HG03571 (cell line): Measurements from ENCODE around the gene SLC7A11.
"Not testable (repeated sequence)": the region's sequence is repeated elsewhere in the genome, so short reads cannot be mapped to it uniquely, and the experiment has no call there.

ENCODE experiments used
- ATAC-seq: cut with Tn5 transposase; IDR thresholded peaks from one replicate; pipeline ENCODE4 v1.9.1; 2021; ENCODE audit not compliant: unreplicated experiment

Gene SLC7A11

GRCh38 chr4:138216272-138216867 is 25.8 kb downstream of the SLC7A11 start:
- no peak for ATAC-seq

- ATAC-seq: not testable (repeated sequence)
These were observed 31.6 kb downstream of the SLC7A11 start for GRCh38 chr4:138210576-138210975.

DNA sequence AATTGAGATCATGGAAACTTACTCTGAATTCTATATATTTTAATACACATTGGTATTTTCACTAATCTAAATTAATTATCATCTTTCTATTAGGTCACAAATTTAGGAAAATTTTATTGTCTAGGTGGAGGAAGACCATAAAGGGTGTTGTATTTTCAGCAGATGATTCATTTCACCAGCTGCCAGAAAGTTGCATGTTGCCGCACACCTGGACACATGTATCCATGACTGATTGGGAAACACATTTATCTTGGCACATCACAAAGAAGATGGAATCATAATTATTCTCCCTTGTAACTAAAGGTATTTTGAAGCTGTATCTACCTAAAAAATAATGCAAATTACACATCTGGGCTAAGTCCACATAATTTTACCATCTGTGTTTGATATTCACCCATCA is 33.1 kb downstream of the SLC7A11 start:
- no peak for ATAC-seq

DNA sequence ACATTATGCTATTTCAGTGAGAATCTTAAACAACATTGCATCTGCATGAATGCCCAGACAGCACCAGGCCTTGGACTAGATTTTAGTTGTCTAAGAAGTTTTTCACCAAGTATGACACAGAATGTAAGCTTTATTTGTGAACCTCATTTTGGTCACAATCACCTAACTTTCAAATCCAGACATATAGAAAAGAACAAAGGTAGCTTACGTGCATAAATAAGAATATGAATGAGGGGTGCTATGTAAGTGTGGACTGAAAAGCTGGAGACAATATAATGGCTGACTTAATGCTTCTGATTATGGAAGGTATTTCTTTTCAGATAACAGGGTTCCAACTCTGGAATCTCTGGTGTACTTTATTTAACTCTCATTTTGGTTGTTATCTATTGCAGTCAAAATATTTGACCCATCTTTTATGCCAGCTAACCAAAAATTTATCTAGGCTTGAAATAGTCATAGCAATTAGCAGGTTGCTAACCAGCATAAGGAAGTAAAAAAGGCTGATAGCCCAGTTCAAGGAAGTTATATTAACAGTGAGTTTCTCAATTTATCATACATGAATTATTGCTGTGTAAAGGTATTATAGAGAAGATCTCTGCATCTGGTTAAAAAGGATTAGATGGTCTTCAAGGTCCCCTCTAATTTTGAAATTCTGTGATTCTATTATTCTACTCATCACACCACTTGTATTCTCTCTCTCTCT is 36.5 kb downstream of the SLC7A11 start:
- ATAC-seq: no peak

DNA sequence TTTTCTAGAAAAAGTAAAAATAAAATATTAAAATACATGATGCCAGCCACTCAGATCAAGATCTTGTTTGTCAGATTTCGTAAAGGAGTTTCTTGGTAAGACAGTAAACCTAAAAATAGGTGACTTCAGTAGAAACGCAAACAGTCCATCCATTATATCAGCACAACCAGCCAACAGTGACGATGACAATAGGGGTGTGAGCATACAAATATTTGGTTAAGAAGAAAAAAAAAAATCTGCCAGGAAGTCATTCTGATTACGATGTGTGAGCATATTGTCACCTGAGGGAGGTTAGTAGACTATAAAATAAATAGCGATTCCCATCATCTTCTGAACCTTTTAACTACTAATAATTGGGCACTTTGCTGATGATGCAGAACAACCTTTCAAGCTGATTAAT is 37.6 kb downstream of the SLC7A11 start:
- ATAC-seq: no peak

- ATAC-seq: no peak
These were observed 39.5 kb downstream of the SLC7A11 start for GRCh38 chr4:138202686-138203085.

DNA sequence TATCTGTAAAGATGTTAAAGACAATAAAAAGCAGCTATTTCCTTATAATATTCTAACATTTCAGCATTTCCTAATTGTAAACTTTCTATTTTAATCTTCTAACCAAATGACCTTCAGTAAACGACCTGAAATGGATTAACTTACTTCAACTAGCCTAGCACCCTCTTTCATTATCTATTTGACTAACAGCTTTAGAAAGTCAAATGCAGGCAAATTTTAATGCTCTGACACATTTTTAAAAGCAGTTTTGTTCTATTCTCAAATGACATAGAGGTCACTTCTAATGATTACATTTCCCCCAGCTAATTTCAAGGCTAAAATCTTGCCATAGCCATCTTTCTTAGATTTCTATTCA is 41.9 kb downstream of the SLC7A11 start:
- ATAC-seq: no peak

- no peak for ATAC-seq
These were observed 42.4 kb downstream of the SLC7A11 start for GRCh38 chr4:138199568-138200235.

DNA sequence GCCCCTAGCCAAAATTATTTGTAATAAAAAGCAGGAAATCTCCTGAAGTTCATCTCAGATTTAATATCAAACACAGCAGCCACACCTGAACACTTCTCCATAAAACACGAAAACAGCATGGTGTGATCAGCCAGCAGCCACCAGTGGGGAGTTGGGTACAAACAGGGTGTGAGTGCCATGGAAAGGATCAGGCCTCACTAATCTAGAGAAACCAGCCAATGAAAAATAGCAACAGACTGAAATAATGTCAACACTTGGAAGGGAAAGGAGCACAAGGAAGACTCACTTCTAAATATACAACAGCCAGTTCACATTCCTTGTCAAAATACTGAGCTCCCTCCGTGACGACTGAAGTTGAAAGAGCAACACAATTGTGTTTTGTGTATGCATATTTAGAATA is 46.0 kb downstream of the SLC7A11 start:
- no peak for ATAC-seq

DNA sequence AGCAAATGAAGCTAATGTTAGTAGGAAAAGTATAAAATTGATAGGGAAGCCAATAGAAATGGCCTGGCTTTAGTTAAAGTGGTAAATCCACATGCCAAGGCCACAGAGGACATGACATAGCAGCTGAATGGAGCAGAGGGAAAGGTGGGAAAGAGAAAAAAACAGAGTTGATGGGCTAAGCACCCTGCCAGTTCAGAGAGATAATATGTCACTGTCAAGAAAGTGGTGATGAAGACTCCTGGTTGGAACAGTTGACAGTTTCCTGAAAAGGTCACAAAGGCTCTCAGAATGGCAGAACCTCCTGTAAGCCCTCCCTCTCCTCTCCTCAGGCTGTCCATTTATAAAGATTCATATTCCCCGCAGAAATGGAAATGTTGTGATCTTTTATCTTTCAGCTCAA is 48.2 kb downstream of the SLC7A11 start:
- no peak for ATAC-seq

GRCh38 chr4:138192113-138192512 is 50.0 kb downstream of the SLC7A11 start:
- ATAC-seq: no peak

DNA sequence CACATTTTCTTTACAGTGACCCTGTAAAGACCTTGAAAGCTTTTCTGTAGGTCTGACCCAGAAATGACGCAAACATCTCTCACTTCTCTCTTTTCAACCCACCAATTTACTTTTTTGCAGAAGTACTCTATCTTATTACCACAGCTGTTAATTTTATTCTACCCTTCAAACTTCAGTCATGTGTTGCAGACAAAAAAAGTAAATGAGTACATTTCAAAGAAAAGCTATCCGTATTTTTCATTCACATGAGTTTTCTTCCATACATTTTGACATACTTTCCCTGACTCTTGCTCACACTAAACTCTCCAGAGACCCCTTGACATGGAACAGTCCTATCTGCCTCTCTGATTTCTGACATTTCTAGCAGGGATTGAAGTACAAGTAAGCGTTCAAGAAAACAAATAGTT is 51.7 kb downstream of the SLC7A11 start:
- ATAC-seq: peak; percentile 98

- no peak for ATAC-seq
These were observed 52.9 kb downstream of the SLC7A11 start for GRCh38 chr4:138189206-138189605.

DNA sequence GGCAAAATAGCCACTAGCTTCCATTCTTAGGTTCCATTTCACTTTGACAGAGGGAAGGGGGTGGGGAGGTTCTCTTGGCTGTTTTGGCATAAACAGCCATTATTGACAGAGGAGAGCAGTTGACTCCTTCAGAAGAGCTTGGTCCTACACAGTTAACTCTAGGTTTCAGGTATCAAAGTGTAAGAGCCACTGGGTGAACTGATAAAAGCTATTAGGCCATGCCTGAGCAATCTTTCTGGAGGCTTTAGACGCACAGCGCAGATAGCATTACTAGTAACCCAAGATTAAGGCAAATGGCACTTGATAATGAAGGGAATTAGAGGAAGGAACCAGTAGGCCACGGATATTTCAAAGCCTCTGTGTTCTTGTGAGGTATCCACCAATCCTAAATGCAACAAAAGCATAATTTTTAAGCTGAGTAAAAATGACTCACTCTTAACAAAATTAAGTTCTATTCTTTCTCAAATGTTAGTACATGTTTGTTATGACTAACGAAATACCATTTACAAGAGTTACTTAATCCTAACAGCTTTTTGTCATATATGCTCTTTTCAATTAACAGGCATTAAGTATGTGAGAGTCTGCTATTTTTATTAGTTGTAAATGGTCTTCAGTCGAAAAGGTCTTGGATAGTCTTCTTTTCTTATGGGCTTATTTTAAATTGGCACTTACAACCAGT is 53.6 kb downstream of the SLC7A11 start:
- ATAC-seq: no peak

DNA sequence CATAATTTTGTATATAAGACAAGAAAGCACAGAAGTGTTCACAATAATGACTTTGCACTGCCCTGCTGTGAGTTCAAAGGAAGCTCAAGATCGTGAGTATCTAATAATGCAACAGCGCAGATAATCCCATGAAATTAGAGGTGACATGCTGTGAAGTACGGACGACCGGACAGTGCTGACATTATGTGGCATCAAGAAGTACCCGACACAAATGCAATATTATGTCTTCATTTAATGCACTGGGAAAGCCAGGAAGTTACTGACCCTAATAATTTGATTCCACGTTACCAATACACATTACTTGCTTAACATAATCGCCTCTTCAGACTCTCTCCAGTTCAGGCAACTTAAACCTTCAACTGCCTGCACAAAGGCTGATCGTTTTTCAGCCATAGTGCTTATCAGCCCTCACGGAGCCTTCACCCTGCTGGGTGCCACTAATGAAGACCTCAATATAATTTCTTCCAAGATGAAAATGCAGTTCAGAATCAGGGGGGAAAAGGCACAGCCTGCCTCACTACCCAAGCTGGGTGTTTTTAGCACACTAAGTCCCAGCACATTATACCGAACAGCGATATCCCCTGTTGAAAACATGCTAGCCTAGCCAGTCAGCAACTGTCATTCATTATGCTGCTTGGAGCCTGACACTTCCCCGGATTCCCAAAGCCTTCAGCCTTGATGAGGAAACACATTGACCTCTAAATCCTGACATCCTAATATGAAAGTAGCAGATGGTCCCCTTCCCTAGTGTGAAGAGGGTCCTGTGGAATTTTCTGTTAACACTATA is 56.1 kb downstream of the SLC7A11 start:
- ATAC-seq: no peak

DNA sequence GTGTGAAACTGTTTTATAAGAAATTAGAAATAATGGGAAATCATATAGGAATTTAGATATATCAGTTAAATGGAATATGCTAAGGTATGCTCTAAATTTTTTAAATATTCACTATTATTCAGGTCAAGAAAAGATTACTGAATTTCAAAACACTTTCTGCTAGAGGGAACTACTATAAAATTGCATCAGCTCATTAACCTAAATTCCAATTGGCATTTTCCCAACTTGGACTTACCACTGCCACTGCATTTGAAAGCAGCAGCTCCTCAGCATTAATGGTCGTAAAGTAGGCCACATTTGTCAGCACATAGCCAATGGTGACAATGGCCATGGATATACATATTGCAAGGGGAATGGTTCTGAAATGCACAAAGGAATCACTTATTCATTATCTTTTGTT is 57.3 kb downstream of the SLC7A11 start:
- ATAC-seq: no peak

GRCh38 chr4:138182838-138183426 is 59.2 kb downstream of the SLC7A11 start:
- no peak for ATAC-seq

GRCh38 chr4:138181287-138181686 is 60.9 kb downstream of the SLC7A11 start:
- ATAC-seq: no peak

DNA sequence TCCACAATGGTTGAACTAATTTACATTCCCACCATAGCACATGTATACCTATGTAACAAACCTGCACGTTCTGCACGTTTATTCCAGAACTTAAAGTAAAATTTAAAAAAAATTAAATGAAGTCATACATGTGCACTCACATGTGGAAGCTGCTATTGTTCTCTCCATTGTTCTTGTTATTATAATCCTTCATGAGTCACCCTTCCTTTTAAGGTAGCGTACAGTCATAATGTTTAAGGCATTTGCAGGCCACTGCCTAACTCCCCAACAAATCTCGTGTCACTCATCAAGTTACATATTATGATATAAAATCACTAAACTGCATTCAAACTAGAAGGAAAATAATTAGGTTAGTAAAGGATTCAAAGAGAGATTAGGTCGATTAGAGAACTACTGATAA is 63.6 kb downstream of the SLC7A11 start:
- no peak for ATAC-seq

GRCh38 chr4:138177278-138177968 is 64.7 kb downstream of the SLC7A11 start:
- no peak for ATAC-seq
